ENCODE measurements around the gene NANOS3.
"Not testable (repeated sequence)": the region's sequence is repeated elsewhere in the genome, so short reads cannot be mapped to it uniquely, and the experiment has no call there.

NANOS3 gene

GRCh38 chr19:13846557-13847406 is 30.2 kb upstream of the NANOS3 start:
- Histone ChIP-seq H3K4me1 (ENCODE audit: control insufficient read depth, insufficient read depth, low read length) (peaks cover 48% of the 10 kb centered on the region), H3K9ac (ENCODE audit: low read depth, low read length) (peak overlapping the region; percentile 92), H3K27ac (ENCODE audit: low read depth, low read length) (peak overlapping the region; percentile 97)

GRCh38 chr19:13847407-13848339 is 29.3 kb upstream of the NANOS3 start:
- peak overlapping the region; percentile 72 for H3K4me3 ChIP-seq (ENCODE audit: low read depth, low read length)
- H3K27me3 ChIP-seq (ENCODE audit: control insufficient read depth, insufficient read depth, low read length) = no peaks in the 10 kb centered on the region
- no peaks in the 10 kb centered on the region for H3K36me3 ChIP-seq (ENCODE audit: control insufficient read depth, insufficient read depth, low read length)
- peaks cover 48% of the 10 kb centered on the region for H3K4me1 ChIP-seq (ENCODE audit: control insufficient read depth, insufficient read depth, low read length)
- peak overlapping the region; percentile 92 for H3K9ac ChIP-seq (ENCODE audit: low read depth, low read length)
- H3K27ac ChIP-seq (ENCODE audit: low read depth, low read length) = peak overlapping the region; percentile 97
- H3K9me3 ChIP-seq (ENCODE audit: control insufficient read depth, insufficient read depth, low read length) = no peaks in the 10 kb centered on the region

More at GRCh38 chr19:13846557-13847406, 30.2 kb upstream of the NANOS3 start:
- H3K4me3 ChIP-seq (ENCODE audit: low read depth, low read length) = peak overlapping the region; percentile 72
- H3K9me3 ChIP-seq (ENCODE audit: control insufficient read depth, insufficient read depth, low read length) = no peaks in the 10 kb centered on the region
- H3K36me3 ChIP-seq (ENCODE audit: control insufficient read depth, insufficient read depth, low read length) = no peaks in the 10 kb centered on the region
- no peaks in the 10 kb centered on the region for H3K27me3 ChIP-seq (ENCODE audit: control insufficient read depth, insufficient read depth, low read length)

GRCh38 chr19:13848340-13848677 is 28.6 kb upstream of the NANOS3 start:
- Histone ChIP-seq H3K9ac (ENCODE audit: low read depth, low read length) (no peak overlapping the region), H3K36me3 (ENCODE audit: control insufficient read depth, insufficient read depth, low read length) (no peaks in the 10 kb centered on the region), H3K27ac (ENCODE audit: low read depth, low read length) (no peak overlapping the region), H3K27me3 (ENCODE audit: control insufficient read depth, insufficient read depth, low read length) (no peaks in the 10 kb centered on the region), H3K4me3 (ENCODE audit: low read depth, low read length) (no peak overlapping the region), H3K9me3 (ENCODE audit: control insufficient read depth, insufficient read depth, low read length) (no peaks in the 10 kb centered on the region), H3K4me1 (ENCODE audit: control insufficient read depth, insufficient read depth, low read length) (peaks cover 44% of the 10 kb centered on the region)

- H3K27me3 ChIP-seq (ENCODE audit: control insufficient read depth, insufficient read depth, low read length) = no peaks in the 10 kb centered on the region
- no peaks in the 10 kb centered on the region for H3K36me3 ChIP-seq (ENCODE audit: control insufficient read depth, insufficient read depth, low read length)
- H3K4me1 ChIP-seq (ENCODE audit: control insufficient read depth, insufficient read depth, low read length) = peaks cover 39% of the 10 kb centered on the region
- H3K27ac ChIP-seq (ENCODE audit: low read depth, low read length) = peak overlapping the region; percentile 5
- no peak overlapping the region for H3K9ac ChIP-seq (ENCODE audit: low read depth, low read length)
- no peaks in the 10 kb centered on the region for H3K9me3 ChIP-seq (ENCODE audit: control insufficient read depth, insufficient read depth, low read length)
- H3K4me3 ChIP-seq (ENCODE audit: low read depth, low read length) = no peak overlapping the region
Observed at GRCh38 chr19:13848798-13849676, 27.9 kb upstream of the NANOS3 start.

GRCh38 chr19:13849991-13850909 is 26.7 kb upstream of the NANOS3 start:
- Histone ChIP-seq H3K27me3 (ENCODE audit: control insufficient read depth, insufficient read depth, low read length) (no peaks in the 10 kb centered on the region), H3K9ac (ENCODE audit: low read depth, low read length) (peak overlapping the region; percentile 23; the same call in 1 of the 2 replicates), H3K9me3 (ENCODE audit: control insufficient read depth, insufficient read depth, low read length) (no peaks in the 10 kb centered on the region), H3K4me1 (ENCODE audit: control insufficient read depth, insufficient read depth, low read length) (peaks cover 32% of the 10 kb centered on the region), H3K4me3 (ENCODE audit: low read depth, low read length) (peak overlapping the region; percentile 12; the same call in 1 of the 2 replicates), H3K27ac (ENCODE audit: low read depth, low read length) (peak overlapping the region; percentile 85), H3K36me3 (ENCODE audit: control insufficient read depth, insufficient read depth, low read length) (no peaks in the 10 kb centered on the region)

GRCh38 chr19:13850910-13851733 is 25.8 kb upstream of the NANOS3 start:
- H3K9ac ChIP-seq (ENCODE audit: low read depth, low read length) = peak overlapping the region; percentile 23; the same call in 1 of the 2 replicates

GRCh38 chr19:13851734-13852114 is 25.2 kb upstream of the NANOS3 start:
- not testable (repeated sequence) for H3K4me3 ChIP-seq (ENCODE audit: low read depth, low read length); H3K9ac ChIP-seq (ENCODE audit: low read depth, low read length); H3K9me3 ChIP-seq (ENCODE audit: control insufficient read depth, insufficient read depth, low read length); H3K27me3 ChIP-seq (ENCODE audit: control insufficient read depth, insufficient read depth, low read length); H3K36me3 ChIP-seq (ENCODE audit: control insufficient read depth, insufficient read depth, low read length)
- Histone ChIP-seq H3K4me1 (ENCODE audit: control insufficient read depth, insufficient read depth, low read length) (peaks cover 23% of the 10 kb centered on the region), H3K27ac (ENCODE audit: low read depth, low read length) (peak overlapping the region; percentile 85)

More at GRCh38 chr19:13850910-13851733, 25.8 kb upstream of the NANOS3 start:
- H3K4me1 ChIP-seq (ENCODE audit: control insufficient read depth, insufficient read depth, low read length) = peaks cover 29% of the 10 kb centered on the region
- H3K4me3 ChIP-seq (ENCODE audit: low read depth, low read length) = peak overlapping the region; percentile 12; the same call in 1 of the 2 replicates
- H3K27me3 ChIP-seq (ENCODE audit: control insufficient read depth, insufficient read depth, low read length) = no peaks in the 10 kb centered on the region
- no peaks in the 10 kb centered on the region for H3K9me3 ChIP-seq (ENCODE audit: control insufficient read depth, insufficient read depth, low read length)
- H3K36me3 ChIP-seq (ENCODE audit: control insufficient read depth, insufficient read depth, low read length) = no peaks in the 10 kb centered on the region
- H3K27ac ChIP-seq (ENCODE audit: low read depth, low read length) = peak overlapping the region; percentile 85

- not testable (repeated sequence) for H3K27me3 ChIP-seq (ENCODE audit: control insufficient read depth, insufficient read depth, low read length); H3K27ac ChIP-seq (ENCODE audit: low read depth, low read length); H3K36me3 ChIP-seq (ENCODE audit: control insufficient read depth, insufficient read depth, low read length); H3K9ac ChIP-seq (ENCODE audit: low read depth, low read length); H3K4me3 ChIP-seq (ENCODE audit: low read depth, low read length); H3K9me3 ChIP-seq (ENCODE audit: control insufficient read depth, insufficient read depth, low read length)
- H3K4me1 ChIP-seq (ENCODE audit: control insufficient read depth, insufficient read depth, low read length) = peaks cover 21% of the 10 kb centered on the region
Observed at GRCh38 chr19:13852171-13852707, 24.7 kb upstream of the NANOS3 start.

GRCh38 chr19:13856497-13856896 is 20.4 kb upstream of the NANOS3 start:
- Histone ChIP-seq H3K36me3 (ENCODE audit: control insufficient read depth, insufficient read depth, low read length) (no peaks in the 10 kb centered on the region), H3K4me1 (ENCODE audit: control insufficient read depth, insufficient read depth, low read length) (peaks cover 4% of the 10 kb centered on the region), H3K27ac (ENCODE audit: low read depth, low read length) (no peak overlapping the region), H3K9me3 (ENCODE audit: control insufficient read depth, insufficient read depth, low read length) (no peaks in the 10 kb centered on the region), H3K9ac (ENCODE audit: low read depth, low read length) (no peak overlapping the region), H3K27me3 (ENCODE audit: control insufficient read depth, insufficient read depth, low read length) (no peaks in the 10 kb centered on the region), H3K4me3 (ENCODE audit: low read depth, low read length) (no peak overlapping the region)

Measured in HUES48 (cell line).